ENCODE data around the gene PGM5. TPM values are rescaled to one million over a fixed set of nuclear protein-coding genes. Genes with fewer than 3 reads are reported as not detected.

Gene PGM5
- total RNA-seq, 3 donors from 2014 or later: 11.2 to 535 (median 22.6) TPM

GRCh38 chr9:68498816-68499215 is 142.4 kb downstream of the PGM5 start:
- Histone ChIP-seq H3K4me1 (ENCODE audit: low read depth) (no peaks in the 10 kb centered on the region), H3K9me3 (no peaks in the 10 kb centered on the region), H3K4me3 (no peak overlapping the region), H3K36me3 (ENCODE audit: low read depth) (no peaks in the 10 kb centered on the region)
- TF ChIP-seq, protein P1, sequence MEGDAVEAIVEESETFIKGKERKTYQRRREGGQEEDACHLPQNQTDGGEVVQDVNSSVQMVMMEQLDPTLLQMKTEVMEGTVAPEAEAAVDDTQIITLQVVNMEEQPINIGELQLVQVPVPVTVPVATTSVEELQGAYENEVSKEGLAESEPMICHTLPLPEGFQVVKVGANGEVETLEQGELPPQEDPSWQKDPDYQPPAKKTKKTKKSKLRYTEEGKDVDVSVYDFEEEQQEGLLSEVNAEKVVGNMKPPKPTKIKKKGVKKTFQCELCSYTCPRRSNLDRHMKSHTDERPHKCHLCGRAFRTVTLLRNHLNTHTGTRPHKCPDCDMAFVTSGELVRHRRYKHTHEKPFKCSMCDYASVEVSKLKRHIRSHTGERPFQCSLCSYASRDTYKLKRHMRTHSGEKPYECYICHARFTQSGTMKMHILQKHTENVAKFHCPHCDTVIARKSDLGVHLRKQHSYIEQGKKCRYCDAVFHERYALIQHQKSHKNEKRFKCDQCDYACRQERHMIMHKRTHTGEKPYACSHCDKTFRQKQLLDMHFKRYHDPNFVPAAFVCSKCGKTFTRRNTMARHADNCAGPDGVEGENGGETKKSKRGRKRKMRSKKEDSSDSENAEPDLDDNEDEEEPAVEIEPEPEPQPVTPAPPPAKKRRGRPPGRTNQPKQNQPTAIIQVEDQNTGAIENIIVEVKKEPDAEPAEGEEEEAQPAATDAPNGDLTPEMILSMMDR (IDR thresholded peaks at IDR 0.05): no peak
- DNase-seq (no peak), ATAC-seq (no peak)
- intact Hi-C loops (cut with DNase I, micrococcal nuclease): no loop called here

GRCh38 chr9:68500457-68501381 is 144.3 kb downstream of the PGM5 start:
- Histone ChIP-seq H3K4me1 (ENCODE audit: low read depth) (peaks cover 2% of the 10 kb centered on the region), H3K36me3 (ENCODE audit: low read depth) (no peaks in the 10 kb centered on the region), H3K4me3 (no peak overlapping the region), H3K9me3 (no peaks in the 10 kb centered on the region)
- TF ChIP-seq, protein P1 (IDR thresholded peaks at IDR 0.05): no peak
- DNase-seq (no peak), ATAC-seq (no peak)
- intact Hi-C loops (cut with DNase I, micrococcal nuclease): loop anchor here in 1 of 2 donors (10.0 kb wide), 1 partner anchor 56 kb away; no protein-coding TSS in a partner anchor

DNA sequence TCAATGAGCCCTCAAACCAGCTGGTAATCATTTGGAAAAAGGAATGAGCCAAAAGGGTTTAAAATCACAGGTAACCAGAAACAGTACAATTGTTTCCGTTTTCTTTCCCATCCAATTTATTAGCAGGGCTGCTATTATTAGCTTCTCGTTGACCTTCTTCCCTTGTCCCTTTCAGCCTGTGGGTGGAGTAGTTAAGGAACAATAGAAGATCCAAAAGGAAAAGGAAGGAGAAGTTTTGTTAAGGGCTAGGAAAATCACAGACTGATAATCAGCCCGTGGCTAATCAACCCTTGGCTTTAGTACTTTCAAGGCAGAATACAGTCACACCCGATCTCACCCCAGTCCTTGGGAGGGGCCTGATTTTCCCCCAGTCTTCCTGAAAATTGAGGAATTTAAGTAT is 145.9 kb downstream of the PGM5 start:
- peaks cover 8% of the 10 kb centered on the region for H3K4me1 ChIP-seq (ENCODE audit: low read depth)
- no peak for ATAC-seq
- no peaks in the 10 kb centered on the region for H3K36me3 ChIP-seq (ENCODE audit: low read depth)
- intact Hi-C loops (cut with DNase I, micrococcal nuclease): loop anchor here in 1 of 2 donors (10.0 kb wide), 1 partner anchor 57 kb away; no protein-coding TSS in a partner anchor
- H3K4me3 ChIP-seq: no peak overlapping the region
- H3K9me3 ChIP-seq: no peaks in the 10 kb centered on the region
- TF ChIP-seq, protein P1 (IDR thresholded peaks at IDR 0.05): no peak
- DNase-seq: no peak

GRCh38 chr9:68505681-68506409 is 149.4 kb downstream of the PGM5 start:
- H3K4me1 ChIP-seq (ENCODE audit: low read depth): peaks cover 8% of the 10 kb centered on the region
- no peak overlapping the region for H3K4me3 ChIP-seq
- intact Hi-C loops (cut with DNase I, micrococcal nuclease): loop anchor here in 1 of 2 donors (10.0 kb wide), 1 partner anchor 61 kb away; no protein-coding TSS in a partner anchor
- no peaks in the 10 kb centered on the region for H3K36me3 ChIP-seq (ENCODE audit: low read depth)
- DNase-seq: no peak
- peak; percentile 65 for ATAC-seq
- TF ChIP-seq, protein P1 (IDR thresholded peaks at IDR 0.05): no peak
- H3K9me3 ChIP-seq: no peaks in the 10 kb centered on the region

DNA sequence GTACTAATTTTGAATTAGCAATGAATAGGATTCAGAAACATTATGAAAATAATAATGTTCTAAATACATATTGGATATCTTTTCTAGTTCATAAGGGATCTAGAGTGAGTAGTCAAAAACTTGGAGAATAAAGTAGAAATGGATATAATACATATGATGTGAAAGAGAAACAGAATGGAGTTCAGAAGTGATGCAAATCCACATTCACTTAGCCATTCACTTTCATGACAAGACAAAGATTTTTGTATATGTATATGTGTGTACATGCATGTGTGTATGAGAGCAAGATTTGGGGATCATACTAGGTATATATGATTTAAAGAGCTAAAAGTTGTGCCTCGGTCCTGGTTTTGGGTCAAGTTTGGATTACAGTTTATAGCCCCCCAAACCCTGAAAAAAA is 150.1 kb downstream of the PGM5 start:
- intact Hi-C loops (cut with DNase I, micrococcal nuclease): loop anchor here in 1 of 2 donors (10.0 kb wide), 1 partner anchor 62 kb away; no protein-coding TSS in a partner anchor
- peaks cover 8% of the 10 kb centered on the region for H3K4me1 ChIP-seq (ENCODE audit: low read depth)
- no peaks in the 10 kb centered on the region for H3K36me3 ChIP-seq (ENCODE audit: low read depth)
- no peak overlapping the region for H3K4me3 ChIP-seq
- DNase-seq: no peak
- H3K9me3 ChIP-seq: no peaks in the 10 kb centered on the region
- ATAC-seq: no peak
- TF ChIP-seq, protein P1 (IDR thresholded peaks at IDR 0.05): no peak

All from mucosa of descending colon (tissue), 3 donors.